ENCODE measurements around the gene EIF5AL1.
A peak's percentile ranks its signal among the peaks of the same experiment; 100 is the strongest.
"Not testable (repeated sequence)": the region's sequence is repeated elsewhere in the genome, so short reads cannot be mapped to it uniquely, and the experiment has no call there.

Gene EIF5AL1

DNA sequence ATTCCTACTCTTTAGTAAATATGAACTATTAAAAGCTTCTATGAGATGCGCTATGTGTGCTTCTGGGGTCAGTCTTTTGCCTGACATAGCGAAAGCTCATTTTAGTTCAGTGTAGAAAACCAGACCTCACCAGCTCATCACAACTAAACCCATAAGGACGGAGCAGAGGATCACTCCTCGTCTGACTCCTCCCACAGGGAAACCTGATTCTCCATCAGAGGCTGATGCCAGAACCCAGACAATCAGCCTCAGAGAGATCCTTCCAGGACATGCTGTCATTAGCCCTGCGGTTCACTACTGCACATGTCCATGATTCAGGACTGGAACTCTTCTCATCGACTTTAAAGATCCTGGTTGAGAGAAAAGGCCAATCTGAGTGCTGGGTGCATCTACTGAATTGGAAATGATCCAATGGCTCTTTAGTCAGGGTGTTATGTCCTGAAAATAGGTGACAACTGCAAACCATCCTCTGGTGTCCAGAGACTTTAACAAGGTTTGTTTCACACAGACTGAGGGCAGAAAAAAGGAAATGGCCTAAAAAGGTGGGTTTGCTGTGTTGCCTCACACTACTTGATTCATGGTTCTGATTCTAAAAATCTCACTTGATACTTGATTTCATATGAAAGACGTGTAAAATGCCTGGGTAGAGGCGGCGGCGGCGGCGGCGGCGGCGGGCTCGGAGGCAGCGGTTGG lies at the start of gene EIF5AL1:
Gene EIF5AL1 (plus strand): TSS at position 643 of the 693 bp plus-strand sequence. CDS start 117 bp downstream, outside the sequence.
- DNase-seq, result not testable (repeated sequence)

DNA sequence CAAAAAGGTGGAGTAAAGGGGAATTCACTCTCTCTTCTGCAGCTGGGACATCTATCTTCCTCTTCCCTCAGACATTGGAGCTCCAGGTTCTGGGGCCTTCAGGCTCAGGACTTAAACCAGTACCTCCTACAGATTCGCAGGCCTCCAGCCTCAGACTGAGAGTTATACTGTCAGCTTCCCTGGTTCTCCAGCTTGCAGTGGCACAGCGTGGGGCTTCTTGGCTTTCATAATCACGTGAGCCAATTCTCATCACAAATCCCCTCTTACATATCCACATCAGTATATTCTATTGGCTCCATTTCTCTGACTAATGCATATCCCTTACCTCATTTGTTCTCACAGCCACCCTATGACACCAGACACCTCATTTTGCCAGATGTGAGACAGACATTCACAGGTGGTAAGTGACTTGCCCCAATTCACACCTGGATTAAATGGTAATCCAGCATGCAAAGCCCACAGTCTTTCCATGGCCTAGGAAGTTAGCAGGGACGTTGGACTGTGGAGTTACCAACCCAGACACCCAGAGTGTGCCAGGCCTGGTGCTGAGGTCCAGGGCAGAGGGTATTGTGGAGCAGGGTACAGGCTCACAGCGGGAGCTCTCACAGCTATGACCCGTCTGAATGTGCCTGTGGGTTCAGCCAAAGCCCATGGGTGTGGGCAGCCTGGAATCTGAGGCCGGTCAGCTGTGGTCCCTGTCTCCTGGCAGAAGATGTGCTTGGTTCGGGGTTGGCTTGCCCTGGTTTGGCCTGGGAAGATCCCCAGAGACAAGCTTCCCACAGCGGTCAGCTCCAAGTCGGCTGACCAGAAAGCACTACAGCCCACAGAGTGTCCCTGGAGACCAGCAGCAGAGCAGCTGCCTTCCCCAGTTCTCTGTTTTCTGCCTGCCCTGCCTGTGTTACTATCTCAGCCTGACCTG lies 48.5 kb upstream of the EIF5AL1 start:
- peak; percentile 77 for DNase-seq

DNA sequence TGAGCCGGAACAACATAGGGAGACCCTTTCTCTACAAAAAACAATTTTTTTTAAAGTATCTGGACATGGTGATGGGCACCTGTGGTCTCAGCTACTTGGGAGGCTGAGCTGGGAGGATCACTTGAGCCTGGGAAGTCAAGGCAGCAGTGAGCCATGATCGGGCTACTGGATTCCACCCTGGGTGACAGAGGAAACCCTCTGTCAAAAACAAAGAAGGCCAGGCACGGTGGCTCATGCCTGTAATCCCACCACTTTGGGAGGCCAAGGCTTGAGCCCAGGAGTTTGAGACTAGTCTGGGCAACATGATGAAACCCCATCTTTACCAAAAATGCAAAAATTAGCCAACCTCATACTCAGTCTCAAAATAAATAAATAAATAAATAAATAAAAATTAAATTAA lies 47.0 kb upstream of the EIF5AL1 start:
- DNase-seq, result no peak

DNA sequence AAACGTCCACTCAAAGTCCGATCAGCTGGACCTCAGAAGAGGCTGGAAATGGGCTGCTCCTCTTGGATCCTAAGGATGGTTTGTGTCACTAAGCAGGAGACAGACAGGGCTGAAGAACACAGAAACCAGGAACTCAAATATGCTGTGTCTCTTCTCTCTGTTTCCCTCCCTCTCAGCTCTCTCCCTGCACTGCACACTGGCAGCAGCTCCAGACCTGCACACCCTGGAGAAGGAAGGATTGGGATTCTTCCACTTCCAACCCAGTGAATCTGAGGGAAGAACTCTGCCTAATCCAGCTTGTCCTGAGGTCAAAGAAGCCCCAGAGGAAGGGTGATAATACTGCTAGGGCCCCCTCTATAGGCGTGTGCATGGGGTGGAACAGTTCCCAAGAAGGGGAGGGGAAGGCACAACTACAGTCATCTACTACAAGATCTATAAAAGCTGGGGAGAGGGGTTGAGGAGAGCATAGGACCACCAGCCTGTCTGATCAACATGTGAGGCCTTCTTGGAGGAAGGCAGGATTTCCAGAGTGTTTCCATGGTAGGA lies 44.2 kb upstream of the EIF5AL1 start:
- DNase-seq, result no peak

DNA sequence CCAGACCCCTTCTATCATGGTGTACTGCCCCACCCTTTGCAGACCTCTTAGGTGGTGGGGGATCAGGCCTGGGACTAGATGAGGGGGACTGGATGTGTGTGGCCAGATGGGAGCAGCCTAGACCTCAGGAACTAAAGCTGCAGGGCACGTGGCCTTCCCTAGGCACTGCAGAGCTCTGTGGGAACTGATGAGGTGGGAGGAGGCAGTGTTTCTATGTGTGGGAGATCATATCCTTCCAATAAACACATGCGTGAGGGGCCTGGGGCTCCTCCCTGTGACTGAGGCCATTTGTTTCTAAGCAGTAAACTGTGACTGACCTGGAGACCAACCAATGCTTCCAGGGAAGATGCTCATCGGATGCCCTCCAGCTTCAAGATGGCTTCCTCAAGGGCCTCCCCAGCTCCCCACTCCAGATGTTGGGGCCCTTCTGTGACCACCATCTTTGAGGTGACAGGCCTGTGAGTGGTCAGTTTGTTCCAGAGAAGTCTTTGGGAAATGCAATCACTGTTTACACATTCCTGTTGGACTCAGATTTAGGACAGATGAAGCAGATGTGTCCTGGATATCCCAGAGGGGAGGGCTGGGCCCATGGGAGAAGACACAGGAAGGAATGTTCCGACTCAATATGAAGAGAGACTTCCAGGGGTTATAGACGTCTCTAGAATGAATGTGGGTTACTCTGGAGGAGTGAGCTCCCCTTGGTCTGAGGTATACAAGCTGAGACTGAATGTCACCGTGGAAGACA lies 43.3 kb upstream of the EIF5AL1 start:
- no peak for DNase-seq

DNA sequence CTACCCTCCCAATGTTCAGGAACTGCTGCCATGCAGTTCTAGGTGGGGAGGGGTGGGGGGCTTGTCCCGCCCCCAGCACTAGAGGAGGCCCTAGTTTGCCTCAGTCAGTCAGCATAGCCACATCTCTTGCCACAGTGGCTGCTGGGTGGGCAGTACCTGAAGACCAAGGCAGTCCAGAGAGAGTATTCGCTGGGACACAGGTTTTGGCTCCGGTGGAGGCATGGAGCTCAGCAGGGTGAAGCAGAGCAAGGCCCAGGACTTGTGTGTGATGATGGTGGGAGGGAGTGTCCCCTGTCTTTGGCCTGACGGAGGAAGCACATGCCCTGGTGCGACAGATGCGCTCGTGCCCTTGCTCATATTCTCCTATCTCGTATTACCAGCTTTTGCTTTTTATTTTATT lies 42.2 kb upstream of the EIF5AL1 start:
- DNase-seq, result no peak

DNA sequence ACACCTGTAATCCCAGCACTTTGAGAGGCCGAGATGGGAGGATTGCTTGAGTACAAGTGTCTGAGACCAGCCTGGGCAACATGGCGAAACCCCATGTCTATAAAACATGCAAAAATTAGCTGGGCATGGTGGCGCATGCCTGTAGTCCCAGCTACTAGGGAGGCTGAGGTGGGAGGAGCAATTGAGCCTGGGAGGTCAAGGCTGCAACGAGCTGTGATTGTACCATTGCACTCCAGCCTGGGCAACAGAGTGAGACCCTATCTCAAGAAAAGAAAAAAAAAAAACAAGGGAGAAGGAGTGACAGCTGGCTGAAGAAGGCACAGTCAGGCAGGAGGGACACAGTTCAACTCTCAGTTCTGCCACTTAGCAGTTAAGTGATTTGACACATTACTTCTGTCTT lies 40.6 kb upstream of the EIF5AL1 start:
- DNase-seq, result no peak

DNA sequence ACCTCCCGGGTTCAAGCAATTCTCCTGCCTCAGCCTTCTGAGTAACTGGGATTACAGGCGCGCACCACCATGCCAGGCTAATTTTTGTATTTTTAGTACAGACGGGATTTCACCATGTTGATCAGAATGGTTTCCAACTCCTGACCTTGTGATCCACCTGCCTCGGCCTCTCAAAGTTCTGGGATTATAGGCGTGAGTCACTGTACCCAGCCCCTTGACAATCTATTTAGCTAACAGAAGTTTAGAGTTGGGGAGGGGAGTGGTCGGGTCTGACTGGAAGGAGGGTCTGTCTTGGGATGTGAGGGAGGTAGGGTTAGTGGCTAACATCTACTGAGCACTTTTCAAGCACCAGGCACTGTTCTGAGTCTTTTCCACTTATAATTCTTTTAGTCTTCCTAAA lies 39.9 kb upstream of the EIF5AL1 start:
- no peak for DNase-seq

DNA sequence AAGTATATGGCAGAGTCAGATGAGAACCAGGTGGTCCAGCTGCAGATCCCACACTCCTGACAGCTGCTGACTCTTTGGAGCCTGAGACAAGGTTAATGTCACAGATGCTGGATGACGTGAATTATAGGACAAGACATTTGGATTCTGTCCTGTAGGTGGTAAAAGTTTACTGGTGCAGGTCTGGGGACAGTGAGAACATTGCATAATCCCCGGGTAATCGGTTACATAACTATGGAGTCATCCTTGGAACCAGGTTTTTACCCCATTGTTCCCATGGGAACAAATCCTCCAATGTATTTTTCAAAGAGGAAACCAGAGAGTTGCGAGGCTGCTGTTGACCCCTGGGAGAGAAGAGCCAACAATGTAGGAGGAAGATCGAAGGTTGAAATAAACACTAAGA lies 39.4 kb upstream of the EIF5AL1 start:
- no peak for DNase-seq

DNA sequence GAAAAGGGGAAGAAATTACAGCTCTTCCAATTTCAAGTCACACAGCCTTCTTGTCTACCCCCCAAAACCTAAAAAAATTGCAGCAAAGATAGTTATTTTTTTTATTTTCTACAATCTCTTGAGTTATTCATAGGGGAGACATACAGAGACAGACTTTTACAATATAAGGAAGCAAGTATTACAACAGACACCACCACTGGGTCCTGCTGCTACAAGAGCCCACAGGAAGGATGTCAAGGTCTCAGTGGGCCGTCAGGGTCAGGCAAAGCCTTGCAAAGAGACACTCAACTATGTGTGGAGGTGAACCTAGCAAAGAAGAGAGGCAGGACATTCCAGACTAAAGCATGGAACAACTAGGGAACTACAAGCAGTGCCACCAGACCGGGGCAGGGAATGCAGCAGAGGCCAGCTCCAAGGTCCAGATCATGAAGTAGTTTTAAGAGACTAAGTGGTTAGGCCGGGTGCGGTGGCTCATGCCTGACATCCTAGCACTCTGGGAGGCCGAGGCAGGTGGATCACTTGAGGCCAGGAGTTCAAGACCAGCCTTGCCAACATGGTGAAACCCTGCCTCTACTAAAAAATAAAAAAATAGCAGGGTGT lies 38.7 kb upstream of the EIF5AL1 start:
- no peak for DNase-seq

DNA sequence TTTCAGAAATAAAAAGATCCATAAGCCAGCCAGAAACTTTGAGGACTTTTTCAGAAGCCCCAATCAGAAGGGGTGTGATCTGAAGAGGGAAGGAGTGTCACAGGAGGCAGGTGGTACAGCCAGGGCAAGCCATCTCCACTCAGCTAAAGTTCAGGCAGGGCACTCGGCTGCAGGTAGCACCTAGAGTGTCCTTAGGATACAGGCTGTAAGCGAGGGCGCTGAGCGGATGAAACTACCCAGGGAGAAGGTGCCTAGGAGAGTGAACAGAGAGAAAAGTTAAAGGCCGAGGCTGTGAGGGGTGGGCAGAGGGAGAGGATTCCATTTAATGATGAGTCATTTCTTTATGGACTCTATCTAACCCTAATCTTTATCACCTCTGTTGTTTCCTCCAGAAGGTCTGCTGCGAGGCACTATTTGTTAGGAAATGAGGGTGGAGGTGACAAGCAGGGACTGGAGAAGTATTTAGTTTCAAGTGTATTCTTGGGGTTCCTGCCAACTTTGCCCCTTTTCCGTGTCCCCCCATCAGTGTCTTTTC lies 37.1 kb upstream of the EIF5AL1 start:
- DNase-seq, result no peak

DNA sequence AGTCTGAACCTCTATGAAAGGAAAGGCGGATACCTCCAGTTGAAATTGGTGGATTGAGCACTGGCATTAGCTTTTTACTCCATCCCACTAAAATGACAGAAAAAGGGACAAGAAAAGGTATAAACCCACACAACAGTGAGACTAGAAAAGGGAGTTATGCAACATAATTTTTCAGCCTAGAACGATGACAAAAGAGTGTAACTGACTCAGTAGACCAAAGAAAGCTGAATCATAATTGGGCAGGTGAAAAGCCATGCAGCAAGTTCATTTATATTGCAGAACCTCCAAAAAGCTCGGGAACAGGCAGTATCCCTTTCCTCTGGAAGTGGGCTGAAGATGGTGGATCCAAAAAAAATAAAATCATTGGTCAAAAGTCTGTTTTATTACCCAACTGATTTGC lies 36.5 kb upstream of the EIF5AL1 start:
- DNase-seq, result no peak

DNA sequence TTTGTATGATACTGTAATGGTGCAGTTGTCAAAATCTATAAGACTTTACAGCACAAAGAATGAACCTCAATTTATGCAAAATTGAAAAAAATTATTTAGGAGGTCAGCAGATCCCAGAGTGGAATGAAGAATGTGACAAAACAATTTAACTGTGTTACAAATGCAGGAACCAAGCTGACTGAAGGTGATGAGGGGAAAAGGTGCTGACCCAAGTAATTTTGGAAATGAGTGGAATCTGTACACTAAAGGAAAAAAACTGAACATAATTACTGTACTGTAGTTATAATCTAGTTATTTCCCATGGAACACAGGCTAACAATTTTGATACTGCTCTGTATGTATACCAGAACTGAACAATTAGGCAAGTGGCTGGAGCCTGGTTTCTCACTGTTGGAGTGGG lies 35.7 kb upstream of the EIF5AL1 start:
- DNase-seq, result no peak

DNA sequence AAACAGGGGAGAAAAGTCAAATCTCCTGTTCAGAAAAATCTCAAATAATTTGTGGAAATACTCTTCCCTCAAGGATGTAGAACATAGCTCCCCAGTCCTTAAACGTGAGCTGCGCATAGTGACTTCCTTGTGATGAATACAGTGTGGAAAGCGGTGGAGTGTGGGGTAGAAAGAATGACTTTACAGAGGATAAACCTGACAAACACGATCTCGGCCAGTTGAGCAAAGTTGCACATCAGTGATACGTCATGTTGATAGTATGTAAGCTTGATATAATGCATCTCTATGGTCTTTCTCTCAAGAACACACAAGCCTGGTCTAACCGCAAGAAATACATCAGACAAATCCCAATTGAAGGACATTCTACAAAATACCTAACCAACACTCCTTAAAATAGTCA lies 34.9 kb upstream of the EIF5AL1 start:
- DNase-seq, result no peak

DNA sequence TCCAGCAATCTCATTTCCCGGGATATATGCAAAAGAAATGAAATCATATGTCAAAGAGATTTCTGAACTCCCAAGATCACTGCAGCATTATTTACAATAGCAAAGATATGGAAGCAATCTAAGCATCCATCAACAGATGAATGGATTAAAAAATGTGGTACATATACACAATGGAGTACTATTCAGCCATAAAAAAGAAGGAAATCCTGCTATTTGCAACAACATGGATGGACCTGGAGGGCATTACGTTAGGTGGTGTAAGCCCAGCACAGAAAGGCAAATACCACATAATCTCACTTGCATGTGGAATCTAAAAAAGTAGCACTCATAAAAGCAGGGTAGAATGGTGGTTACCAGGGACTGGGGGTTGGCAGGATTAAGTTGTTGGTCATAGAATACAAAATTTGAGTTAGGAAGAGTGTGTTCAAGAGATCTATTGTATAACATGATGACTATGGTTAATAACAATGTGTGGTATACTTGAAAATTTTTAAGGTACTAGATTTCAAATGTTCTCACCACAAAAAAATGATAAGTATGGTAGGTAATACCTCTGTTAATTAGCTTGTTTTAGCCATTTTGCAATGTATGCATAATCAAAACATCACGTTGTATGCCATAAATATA lies 32.9 kb upstream of the EIF5AL1 start:
- no peak for DNase-seq

DNA sequence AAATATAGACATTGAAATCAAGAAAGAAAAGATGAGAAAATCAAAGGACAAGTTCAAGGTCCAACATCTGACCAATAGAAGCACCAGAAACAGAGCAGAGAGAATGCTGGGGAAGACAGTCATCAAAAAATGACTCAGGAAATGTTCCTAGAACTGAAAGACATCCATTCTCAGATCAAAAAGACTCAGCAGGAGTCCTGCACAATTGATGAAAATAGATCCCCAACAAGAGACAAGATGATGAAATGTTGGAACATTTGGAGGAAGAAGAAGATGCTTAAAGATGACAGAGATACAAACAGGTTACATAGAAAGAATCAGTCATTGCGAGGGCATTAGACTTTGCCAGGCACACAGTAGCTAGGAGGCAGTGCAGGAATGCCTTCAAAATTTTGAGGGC lies 30.0 kb upstream of the EIF5AL1 start:
- DNase-seq, result no peak

DNA sequence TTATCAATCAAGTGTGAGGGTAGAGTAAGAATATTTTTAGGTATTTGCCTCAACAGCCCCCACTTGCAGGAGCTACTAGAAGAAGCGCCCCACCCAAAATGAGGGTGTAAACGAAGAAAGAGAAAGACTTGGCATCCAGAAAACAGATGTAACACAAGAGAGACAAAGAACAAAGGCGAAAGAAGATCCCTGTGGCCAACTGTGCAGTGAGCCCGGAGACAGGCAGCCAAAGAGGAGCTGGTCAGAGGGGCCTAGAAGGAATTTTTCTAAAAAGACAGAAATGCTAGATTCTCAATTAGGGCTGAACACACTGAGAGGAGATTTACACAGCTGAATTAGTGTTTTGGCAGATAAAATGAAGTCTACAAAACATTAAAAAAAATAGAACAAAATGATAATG lies 29.6 kb upstream of the EIF5AL1 start:
- no peak for DNase-seq

DNA sequence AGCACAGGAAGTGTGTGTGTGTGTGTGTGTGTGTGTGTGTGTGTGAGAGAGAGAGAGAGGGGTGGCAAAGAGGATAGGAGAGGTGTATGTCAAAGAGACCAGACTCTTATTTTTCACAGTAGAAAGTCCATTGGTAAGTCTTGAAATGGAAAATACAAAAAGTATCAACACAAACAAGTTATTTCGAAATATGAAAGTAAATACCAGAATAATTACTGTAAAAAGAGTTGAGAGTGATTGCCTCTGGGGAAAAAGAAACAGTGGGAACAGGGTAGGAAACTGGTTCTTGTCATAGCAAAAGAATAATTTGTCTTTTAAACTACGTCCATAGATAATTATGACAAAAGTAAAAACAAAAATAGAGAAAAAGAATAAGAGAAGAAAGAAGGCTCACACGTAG lies 29.0 kb upstream of the EIF5AL1 start:
- no peak for DNase-seq

DNA sequence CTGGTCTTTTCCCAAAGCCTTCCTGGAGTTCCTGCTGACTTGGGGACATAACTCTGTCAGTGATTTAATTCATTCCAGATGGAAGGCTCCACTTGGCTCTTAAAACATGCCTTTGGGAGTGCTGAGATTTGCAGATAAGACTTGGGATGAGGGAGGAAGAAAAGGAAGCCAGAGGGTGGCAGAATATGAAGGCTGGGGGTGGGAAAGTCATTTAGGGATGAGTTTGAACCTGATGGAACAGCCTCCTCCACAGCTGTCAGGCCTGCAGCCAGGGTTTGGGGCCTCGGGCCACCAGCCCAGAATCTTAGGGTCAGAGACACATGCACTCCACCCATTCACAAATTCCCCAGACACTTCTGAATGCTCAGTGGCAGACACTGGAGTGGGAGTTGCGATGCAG lies 28.4 kb upstream of the EIF5AL1 start:
- DNase-seq, result no peak

DNA sequence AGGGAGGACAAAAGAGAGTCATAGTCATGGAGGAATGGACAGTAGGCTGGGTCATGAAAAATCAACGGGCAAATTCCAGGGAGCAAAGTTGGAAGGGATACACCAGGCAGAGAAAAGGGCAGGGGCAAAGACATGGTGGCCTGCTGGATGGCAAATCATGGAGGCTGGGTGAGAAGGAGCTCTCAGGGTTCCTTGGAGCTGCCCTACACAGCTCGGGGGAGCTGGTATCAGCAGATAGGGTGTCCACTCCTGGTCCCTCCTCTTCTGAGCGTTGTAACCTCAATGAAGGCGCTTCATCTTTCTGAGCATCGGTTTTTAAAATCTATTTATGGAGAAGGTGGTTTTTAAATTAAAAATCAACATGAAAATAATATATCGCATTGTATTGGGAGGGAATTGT lies 27.9 kb upstream of the EIF5AL1 start:
- no peak for DNase-seq

DNA sequence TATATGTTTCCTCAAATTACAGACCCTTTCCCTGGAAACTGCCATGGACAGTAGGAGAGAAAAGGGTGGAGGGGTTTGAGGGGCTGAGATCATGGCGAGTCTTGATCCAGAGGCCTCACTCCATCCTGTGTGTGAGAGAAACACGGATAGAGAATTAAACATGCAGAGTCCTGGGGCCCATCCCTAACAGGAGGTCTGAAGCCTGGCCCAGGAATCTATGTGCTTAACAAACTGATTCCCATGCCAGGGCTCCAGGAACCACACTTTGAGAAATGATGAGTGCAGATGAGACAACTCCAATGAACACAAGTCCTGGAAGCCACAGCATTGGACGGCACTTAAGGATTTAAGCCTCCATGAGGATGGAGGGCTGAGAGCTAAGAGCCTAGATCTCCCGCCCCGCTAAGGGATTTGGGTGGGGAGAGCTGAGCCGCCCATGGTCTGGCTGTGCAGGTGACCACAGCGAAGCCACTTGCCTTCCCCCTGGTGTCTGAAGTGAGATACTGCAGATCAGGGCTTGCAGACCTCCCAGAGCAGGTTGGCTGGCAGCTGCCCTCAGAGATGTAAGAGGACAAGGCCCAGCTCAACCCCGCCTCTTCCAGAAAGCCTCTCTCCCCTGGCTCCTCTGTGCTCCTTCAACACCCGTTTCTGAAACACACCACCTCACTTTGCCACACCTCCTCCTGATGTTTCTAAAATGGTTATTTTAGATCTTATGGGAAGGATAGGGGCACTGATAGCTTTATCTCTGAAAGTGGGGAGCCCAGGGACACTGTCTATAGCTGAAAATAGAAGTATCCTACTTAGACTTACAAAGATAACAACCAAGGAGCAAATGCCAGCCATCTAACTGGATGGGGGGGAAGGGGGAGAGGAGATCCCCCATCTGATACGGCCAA lies 24.8 kb upstream of the EIF5AL1 start:
- peak; percentile 60 for DNase-seq
